MM.1S (cell line): ENCODE data around the gene FAM110D.

Experiments
- DNase-seq: peaks from one replicate; pipeline ENCODE4 v3.0.0-alpha.2; 2015
- H2AFZ ChIP-seq: fragments of 300-600 bp; sonication (generic); 2 replicates; pipeline ENCODE4 v1.6.0; 2016; ENCODE audit warnings: antibody characterized with exemption, low read length
- H3F3A ChIP-seq: fragments of 300-600 bp; sonication (generic); 2 replicates; pipeline ENCODE4 v1.6.1; 2016; ENCODE audit warnings: mild to moderate bottlenecking, antibody characterized with exemption, low read length, moderate library complexity, mixed read lengths; ENCODE audit not compliant: insufficient read depth
- H3K27ac ChIP-seq: fragments of 300-600 bp; sonication (generic); 2 replicates; pipeline ENCODE4 v1.5.1; 2016; ENCODE audit warnings: mild to moderate bottlenecking, low read length
- H3K27me3 ChIP-seq: fragments of 300-600 bp; sonication (generic); replicated peaks from 2 replicates; pipeline ENCODE4 v1.6.0; 2016; ENCODE audit warnings: low read length; ENCODE audit not compliant: insufficient read depth
- H3K36me3 ChIP-seq: fragments of 300-600 bp; sonication (generic); replicated peaks from 2 replicates; pipeline ENCODE4 v1.6.1; 2016; ENCODE audit warnings: mild to moderate bottlenecking, low read length, mixed read lengths; ENCODE audit not compliant: insufficient read depth
- H3K4me1 ChIP-seq: fragments of 300-600 bp; sonication (generic); 2 replicates; pipeline ENCODE4 v1.6.1; 2016; ENCODE audit warnings: low read length, mixed read lengths
- H3K4me2 ChIP-seq: fragments of 300-600 bp; sonication (generic); 2 replicates; pipeline ENCODE4 v1.6.0; 2016; ENCODE audit warnings: low read depth, low read length
- H3K4me3 ChIP-seq: fragments of 300-600 bp; sonication (generic); 2 replicates; pipeline ENCODE4 v1.5.1; 2016; ENCODE audit warnings: low read length, mixed read lengths
- H3K79me2 ChIP-seq: fragments of 300-600 bp; sonication (generic); 2 replicates; pipeline ENCODE4 v1.6.1; 2016; ENCODE audit warnings: mixed run types, low read length, mixed read lengths
- H3K9ac ChIP-seq: fragments of 300-600 bp; sonication (generic); 2 replicates; pipeline ENCODE4 v1.6.1; 2016; ENCODE audit warnings: low read length, mixed read lengths
- H3K9me2 ChIP-seq: fragments of 300-600 bp; sonication (generic); replicated peaks from 2 replicates; pipeline ENCODE4 v1.6.1; 2016; ENCODE audit warnings: mild to moderate bottlenecking, low read length, mixed read lengths; ENCODE audit not compliant: insufficient read depth
- H3K9me3 ChIP-seq: fragments of 300-600 bp; sonication (generic); replicated peaks from 2 replicates; pipeline ENCODE4 v1.6.1; 2016; ENCODE audit warnings: mild to moderate bottlenecking, low read length, mixed read lengths; ENCODE audit not compliant: insufficient read depth
- H4K20me1 ChIP-seq: fragments of 300-600 bp; sonication (generic); 2 replicates; pipeline ENCODE4 v1.6.1; 2016; ENCODE audit warnings: mild to moderate bottlenecking, low read length, moderate library complexity, mixed read lengths; ENCODE audit not compliant: insufficient read depth
- CTCF ChIP-seq: fragments of 300-600 bp; sonication (generic); IDR thresholded peaks from 2 replicates; pipeline ENCODE4 v1.5.1; 2016; ENCODE audit warnings: antibody characterized with exemption, low read length, mixed read lengths
- EZH2 ChIP-seq: fragments of 300-600 bp; sonication (generic); optimal IDR thresholded peaks from 2 replicates; pipeline ENCODE3; 2017; ENCODE audit warnings: low read depth, mild to moderate bottlenecking, antibody characterized with exemption, low read length, mixed read lengths
- EZH2phosphoT487 ChIP-seq: fragments of 300-600 bp; sonication (generic); IDR thresholded peaks from 2 replicates; pipeline ENCODE4 v1.6.1; 2018; ENCODE audit warnings: antibody characterized with exemption, low read length

FAM110D gene

GRCh38 chr1:26197813-26198212 is 38.9 kb downstream of the FAM110D start:
- no peak overlapping the region for H3K27ac ChIP-seq
- H3K4me1 ChIP-seq: peaks cover 13% of the 10 kb centered on the region
- H3K27me3 ChIP-seq: 0 out of 2 replicates have a peak, but pooled peaks cover 3% of the 10 kb centered on the region
- no peak overlapping the region for H3K4me2 ChIP-seq
- no peaks in the 10 kb centered on the region for H3K9me3 ChIP-seq
- no peak for DNase-seq
- no peaks in the 10 kb centered on the region for H4K20me1 ChIP-seq
- H3F3A ChIP-seq: no peaks in the 10 kb centered on the region
- no peak overlapping the region for H2AFZ ChIP-seq
- H3K9ac ChIP-seq: no peak overlapping the region
- H3K4me3 ChIP-seq: no peak overlapping the region
- H3K79me2 ChIP-seq: no peaks in the 10 kb centered on the region
- no peaks in the 10 kb centered on the region for H3K9me2 ChIP-seq
- TF ChIP-seq EZH2phosphoT487 (no peak), EZH2 (no peak), CTCF (no peak)
- no peaks in the 10 kb centered on the region for H3K36me3 ChIP-seq

- Histone ChIP-seq H3K9me2 (no peaks in the 10 kb centered on the region), H3F3A (no peaks in the 10 kb centered on the region), H3K4me3 (no peak overlapping the region), H3K9ac (no peak overlapping the region), H3K27me3 (no peaks in the 10 kb centered on the region), H3K27ac (no peak overlapping the region), H2AFZ (no peak overlapping the region), H3K4me1 (peaks cover 13% of the 10 kb centered on the region), H3K36me3 (no peaks in the 10 kb centered on the region), H3K9me3 (no peaks in the 10 kb centered on the region), H3K4me2 (no peak overlapping the region), H3K79me2 (no peaks in the 10 kb centered on the region), H4K20me1 (no peaks in the 10 kb centered on the region)
- TF ChIP-seq EZH2: no peak
- TF ChIP-seq EZH2phosphoT487: no peak
- no peak for TF ChIP-seq CTCF
- no peak for DNase-seq
Measured at GRCh38 chr1:26200413-26200812, 41.5 kb downstream of the FAM110D start.

GRCh38 chr1:26203642-26204318 is 44.9 kb downstream of the FAM110D start:
- no peaks in the 10 kb centered on the region for H3K36me3 ChIP-seq
- H2AFZ ChIP-seq: no peak overlapping the region
- H3K27ac ChIP-seq: no peak overlapping the region
- TF ChIP-seq EZH2 (no peak), CTCF (no peak), EZH2phosphoT487 (no peak)
- no peaks in the 10 kb centered on the region for H3K9me3 ChIP-seq
- no peak for DNase-seq
- H3K4me2 ChIP-seq: no peak overlapping the region
- H3K9me2 ChIP-seq: no peaks in the 10 kb centered on the region
- peaks cover 13% of the 10 kb centered on the region for H3K4me1 ChIP-seq
- H3K79me2 ChIP-seq: no peaks in the 10 kb centered on the region
- H3K9ac ChIP-seq: no peak overlapping the region
- H3K27me3 ChIP-seq: no peaks in the 10 kb centered on the region
- H3F3A ChIP-seq: no peaks in the 10 kb centered on the region
- no peak overlapping the region for H3K4me3 ChIP-seq
- no peaks in the 10 kb centered on the region for H4K20me1 ChIP-seq
